T-helper 1 cell treated with Interleukin-12 subunit alpha and Interleukin-12 subunit beta and Interleukin-4 antibody, amounts not matched to agents 30 ng/mL and 1 ng/mL, for 36 hours (primary cell): ENCODE data around the gene NLRC3. TPM values are rescaled to one million over a fixed set of nuclear protein-coding genes. Genes with fewer than 3 reads are reported as not detected.

Experiments used
- intact Hi-C: fragments of 100-400 bp; cut with micrococcal nuclease; formaldehyde crosslinking; loops from one replicate; pipeline ENCODE4 v1.15.1; 2024
- total RNA-seq: library from RNA; stranded (reverse); gene quantifications from 2 replicates; pipeline ENCODE4 v1.2.3, GENCODE V29; 2022

NLRC3 gene
- total RNA-seq, 1 donor from 2014 or later = 99.9 TPM

GRCh38 chr16:3597676-3598075 is 20.5 kb upstream of the NLRC3 start:
- intact Hi-C loops = no loop called here

DNA sequence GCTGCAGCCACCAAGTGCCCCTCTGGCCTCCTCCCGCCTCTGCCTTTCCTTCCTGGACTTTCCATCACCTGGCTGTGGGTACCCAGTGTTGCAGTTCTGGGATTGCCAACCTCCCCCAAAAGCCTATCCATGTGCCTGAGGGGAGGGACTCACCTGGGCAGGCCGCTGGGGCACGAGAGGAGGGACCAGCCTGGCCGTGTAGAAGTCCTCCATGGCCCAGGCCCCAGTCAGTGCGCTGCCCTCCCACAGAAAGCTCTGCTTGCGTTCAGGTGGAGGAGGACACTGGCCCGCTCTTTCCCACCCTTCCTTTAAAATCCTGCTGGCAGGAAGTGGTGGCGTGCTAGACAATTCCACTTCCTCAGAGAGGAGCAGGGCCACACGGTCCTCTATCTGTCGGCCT is 20.0 kb upstream of the NLRC3 start:
- intact Hi-C loops = no loop called here

- intact Hi-C loops = no loop called here
Measured at GRCh38 chr16:3596101-3596861, 19.1 kb upstream of the NLRC3 start.

DNA sequence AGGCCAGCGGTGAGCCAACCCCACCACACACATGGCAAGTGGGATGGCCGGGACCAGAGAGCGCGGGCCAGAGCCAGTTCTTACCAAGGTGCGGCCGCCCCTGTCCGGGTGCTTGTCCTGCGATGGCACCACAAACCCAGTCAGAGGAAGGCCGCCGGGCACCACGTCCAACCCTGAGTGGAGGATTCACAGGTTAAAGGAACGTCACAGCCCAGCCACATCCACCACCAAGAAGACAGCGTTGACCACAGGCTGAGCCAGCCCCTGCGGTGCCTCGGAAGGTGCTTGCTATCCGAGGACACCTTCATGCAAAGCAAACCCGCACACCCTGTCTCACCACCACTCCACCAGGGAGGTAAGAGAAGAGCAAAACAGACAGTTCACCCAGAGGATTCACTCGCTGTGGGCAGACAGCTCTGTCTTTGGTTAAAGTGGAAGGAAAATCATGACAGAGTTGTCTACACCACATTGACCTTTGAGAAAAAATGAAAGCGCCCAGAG is 18.4 kb upstream of the NLRC3 start:
- intact Hi-C loops = no loop called here

DNA sequence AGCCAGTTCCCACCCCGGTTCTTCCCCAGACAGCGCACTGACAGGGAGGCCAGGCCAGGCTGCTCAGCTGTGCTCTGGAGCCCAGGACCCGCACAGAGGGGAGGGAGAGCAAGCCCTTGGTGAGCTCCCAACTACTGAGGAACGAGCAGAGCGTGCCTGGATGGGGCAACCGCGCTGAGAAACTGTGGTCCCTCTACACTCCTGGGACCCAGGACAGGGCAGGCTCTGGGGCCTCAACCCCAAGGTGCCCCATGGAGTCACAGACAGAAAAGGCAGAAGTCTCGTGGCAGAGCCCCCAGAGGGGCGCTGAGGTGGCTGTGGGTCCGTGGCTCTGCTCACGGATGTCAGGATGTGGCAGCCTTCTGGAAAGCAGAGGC is 17.9 kb upstream of the NLRC3 start:
- intact Hi-C loops = no loop called here

- intact Hi-C loops = no loop called here
Measured at GRCh38 chr16:3594316-3595109, 17.3 kb upstream of the NLRC3 start.

DNA sequence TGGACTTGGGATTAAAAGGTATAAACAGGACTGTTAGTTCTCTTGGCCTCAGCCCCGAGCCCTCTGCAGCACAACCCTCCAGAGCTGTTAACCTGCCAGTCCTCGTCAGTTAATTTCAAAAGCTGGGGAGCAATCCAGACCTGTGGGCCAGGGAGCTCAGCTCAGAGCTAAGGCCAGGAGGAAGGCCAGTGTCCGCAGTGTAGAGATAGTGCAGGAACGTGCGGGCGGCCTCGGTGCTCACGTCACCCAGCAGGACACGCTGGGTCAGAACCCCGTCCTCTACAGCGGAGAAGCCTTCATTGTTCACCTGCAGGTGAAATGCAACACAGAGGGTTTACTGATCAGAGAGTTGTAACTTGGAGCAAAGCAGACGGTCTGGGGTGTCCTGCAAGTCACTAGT is 15.4 kb upstream of the NLRC3 start:
- intact Hi-C loops = no loop called here

DNA sequence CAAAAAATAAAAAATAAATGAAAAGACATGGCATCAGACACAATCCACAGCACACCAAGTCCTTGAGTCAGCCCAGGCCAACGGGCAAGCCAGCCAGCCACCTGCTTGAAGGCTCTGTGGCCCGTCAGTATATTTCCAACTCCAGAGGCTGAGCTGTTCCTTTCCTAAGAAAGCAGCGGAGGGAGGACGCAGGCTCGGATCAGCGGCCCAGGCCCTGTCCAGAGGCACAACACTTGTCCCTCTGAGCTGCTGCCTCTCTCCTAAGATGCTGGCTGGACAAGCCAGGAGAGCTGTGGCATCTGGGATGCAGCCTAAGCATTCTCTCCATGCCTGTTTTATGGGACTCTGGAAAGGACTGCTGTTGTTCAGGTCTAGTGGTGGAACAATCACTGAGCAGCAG is 14.8 kb upstream of the NLRC3 start:
- intact Hi-C loops = no loop called here

DNA sequence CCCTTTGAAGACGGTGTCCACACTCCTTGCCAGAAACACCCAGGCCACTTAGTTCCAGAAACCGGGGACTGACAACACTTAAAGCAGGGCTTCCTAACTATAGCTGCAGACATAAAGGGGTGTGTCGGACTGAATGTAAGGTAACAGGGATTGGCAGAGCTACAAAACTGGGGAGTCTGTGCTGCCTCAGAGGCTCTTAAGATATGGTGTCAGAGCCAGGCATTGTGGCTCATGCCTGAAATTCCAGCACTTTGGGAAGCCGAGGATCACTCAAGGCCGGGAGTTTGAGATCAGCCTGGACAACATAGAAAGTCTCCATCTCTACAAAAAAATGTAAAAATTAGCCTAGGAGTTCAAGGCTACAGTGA is 14.2 kb upstream of the NLRC3 start:
- intact Hi-C loops = no loop called here

DNA sequence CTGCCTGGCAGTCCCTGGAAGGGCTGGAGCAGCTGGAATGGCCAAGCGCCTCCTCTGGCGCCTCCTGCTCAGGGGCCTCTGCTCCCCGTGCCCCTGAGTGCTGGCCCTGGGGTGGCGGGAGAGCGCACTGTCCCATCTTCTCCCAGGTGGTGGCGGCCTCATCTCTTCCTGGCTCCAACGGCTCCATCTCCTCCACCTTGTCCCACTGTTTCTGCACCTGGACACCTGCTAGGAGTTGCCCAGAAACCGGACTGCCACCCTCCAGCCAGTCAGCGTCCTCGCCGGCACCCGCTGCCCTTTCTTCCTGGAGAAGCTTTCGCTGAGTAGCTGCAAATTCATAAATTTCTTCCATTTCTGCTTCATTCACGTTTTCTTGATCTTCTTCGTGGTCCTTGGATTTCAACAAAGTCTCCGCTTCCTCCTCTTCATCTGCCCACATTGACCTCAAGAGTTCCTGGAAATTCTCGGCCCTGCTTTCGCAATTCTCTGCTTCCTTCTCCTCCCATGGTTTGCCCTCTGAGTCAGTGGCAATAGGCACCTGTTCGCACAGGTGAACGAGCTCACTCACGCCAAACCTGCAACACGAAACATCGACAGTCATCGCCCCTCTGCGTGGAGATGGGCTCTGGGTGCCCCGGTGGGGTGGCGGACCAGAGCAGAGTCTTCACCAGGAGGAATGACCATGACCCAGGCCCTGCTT is 13.7 kb upstream of the NLRC3 start:
- intact Hi-C loops = no loop called here

- intact Hi-C loops = no loop called here
Measured at GRCh38 chr16:3589991-3590701, 12.9 kb upstream of the NLRC3 start.

DNA sequence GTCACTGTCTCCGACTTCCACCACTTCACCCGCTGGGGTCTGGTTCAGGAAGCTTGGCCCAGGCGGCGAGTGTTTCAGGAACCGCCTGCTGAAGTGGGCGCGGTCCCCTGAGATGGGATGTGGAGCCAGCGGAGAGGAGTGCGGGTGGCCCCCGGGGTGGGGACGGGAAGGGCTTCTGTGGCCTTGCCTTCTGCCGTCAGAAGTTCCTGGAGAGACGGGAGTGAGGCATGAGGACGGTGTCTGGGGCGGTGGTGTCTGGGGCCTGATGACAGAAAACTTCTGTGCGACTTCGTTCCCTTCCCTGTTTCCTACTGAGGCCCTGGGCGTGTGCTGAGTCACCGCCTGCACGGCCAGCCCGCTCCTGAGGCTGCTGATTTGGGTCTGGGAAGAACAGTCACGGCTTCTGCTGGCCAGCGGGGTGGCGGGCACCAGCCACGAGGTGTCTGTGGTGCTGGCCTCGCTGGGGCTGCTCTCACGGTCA is 12.3 kb upstream of the NLRC3 start:
- intact Hi-C loops = no loop called here

GRCh38 chr16:3589001-3589400 is 11.8 kb upstream of the NLRC3 start:
- intact Hi-C loops = no loop called here

DNA sequence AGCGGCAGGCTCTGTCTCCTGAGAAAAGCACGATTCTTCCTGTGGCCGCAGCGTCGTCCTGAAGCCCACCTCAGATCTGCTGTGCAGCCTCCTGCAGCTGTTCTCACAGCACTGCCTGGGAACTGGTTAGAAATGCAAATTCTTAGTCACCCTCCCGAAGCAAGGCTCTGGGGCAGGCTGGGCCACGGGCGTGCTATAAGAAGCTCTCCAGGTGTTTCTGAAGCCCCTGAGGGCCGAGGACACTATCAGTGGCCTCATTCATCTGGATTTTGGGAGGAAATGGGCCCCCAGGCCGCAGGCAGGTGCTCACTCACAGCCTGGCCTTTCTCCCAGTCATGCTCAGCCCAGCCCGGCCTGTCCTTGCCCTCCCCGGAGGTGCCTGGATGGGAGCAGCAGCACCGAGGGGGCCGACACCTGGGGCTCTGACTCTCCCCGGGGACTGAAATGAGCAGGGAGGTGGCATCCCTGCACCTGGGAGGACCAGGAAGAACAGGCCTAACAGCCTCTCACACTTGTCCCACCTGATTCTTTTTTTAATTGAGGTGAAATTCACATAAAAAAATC is 10.4 kb upstream of the NLRC3 start:
- intact Hi-C loops = no loop called here

GRCh38 chr16:3584412-3584811 is 7.2 kb upstream of the NLRC3 start:
- intact Hi-C loops = no loop called here

DNA sequence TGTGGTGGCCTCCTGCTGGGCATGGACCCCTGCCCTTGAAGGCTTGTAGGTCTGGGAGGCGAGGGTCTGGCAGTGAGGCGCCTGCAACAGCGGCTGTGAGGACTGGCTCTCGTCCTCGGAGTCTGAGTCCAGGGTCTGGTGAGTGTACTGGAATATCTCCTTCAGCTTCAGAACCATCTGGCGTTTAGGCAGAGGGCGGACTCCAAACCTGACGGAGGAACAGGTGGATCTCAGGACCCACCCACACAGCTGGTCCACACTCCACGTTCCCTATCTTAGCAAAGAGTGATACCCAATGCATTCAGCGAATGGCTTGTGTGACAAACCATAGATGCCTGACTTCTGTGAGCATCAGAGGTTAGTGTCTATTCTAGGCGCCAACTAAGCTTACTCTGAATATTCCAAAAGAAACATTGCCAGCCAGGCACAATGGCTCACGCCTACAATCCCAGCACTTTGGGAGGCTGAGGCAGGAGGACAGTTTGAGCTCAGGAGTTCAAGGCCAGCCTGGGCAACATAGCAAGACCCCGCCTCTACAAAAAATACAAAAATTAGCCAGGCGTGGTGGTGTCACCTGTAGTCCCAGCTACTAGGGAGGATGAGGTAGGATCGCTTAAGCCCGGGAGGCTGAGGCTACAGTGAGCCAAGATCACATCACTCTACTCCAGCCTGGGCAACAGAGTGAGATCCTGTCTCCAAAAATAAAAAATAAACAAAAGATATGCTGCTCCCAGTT is 6.3 kb upstream of the NLRC3 start:
- intact Hi-C loops = no loop called here

DNA sequence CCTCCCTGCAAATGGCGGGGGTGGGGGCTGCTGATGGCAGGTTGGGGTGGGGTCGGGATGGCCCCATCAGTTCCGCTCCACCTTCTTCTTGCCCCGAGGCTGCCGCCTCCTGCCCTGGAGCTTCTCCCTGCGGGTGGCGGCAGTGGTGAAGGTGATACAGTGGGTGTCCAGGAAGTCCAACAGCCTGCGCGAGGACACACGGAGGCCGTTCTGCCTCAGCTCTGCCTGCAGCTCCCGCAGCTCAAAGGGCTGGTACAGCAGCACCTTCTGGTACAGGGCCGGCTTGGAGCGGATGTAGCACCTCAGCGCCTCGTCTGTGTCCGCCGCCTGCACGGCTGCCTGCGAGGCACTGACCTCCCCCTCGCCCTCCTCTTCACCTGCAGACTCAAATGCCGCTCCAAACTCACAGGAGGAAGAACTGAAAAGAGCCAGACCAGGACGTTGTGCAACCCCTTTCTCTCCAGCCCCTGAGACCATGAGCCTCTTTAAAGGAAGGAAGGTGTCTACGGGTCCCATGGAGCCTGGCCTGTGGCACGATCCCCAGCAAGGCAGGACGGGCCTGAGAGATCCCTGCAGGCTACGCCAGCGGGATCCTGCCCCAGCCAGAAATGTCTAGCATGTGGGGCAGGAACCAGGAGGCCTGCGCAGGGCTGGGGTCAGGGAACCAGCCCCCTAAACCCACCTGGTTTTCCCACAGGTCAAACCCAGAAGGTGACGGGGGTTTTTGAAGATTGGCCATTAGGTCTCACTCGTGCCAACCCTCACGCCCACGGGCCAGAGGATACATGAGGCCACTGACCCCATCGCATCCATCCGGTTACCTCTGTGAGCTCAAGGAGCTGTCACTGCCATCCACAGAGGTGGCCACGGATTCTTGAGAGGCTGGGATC is 5.3 kb upstream of the NLRC3 start:
- intact Hi-C loops = no loop called here

GRCh38 chr16:3581392-3581791 is 4.2 kb upstream of the NLRC3 start:
- intact Hi-C loops = no loop called here

GRCh38 chr16:3580686-3581085 is 3.5 kb upstream of the NLRC3 start:
- intact Hi-C loops = no loop called here
